B cell (primary cell): ENCODE data around the gene AAK1.
"Not testable (repeated sequence)": the region's sequence is repeated elsewhere in the genome, so short reads cannot be mapped to it uniquely, and the experiment has no call there.

ENCODE experiments used
- CTCF ChIP-seq: fragments of 200-600 bp; IDR thresholded peaks from one replicate; pipeline ENCODE4 v1.8.0; 2022; ENCODE audit warnings: antibody characterized with exemption, mild to moderate bottlenecking
- EZH2 ChIP-seq: IDR thresholded peaks from 2 replicates; pipeline ENCODE4 v1.6.1; 2012; ENCODE audit warnings: borderline replicate concordance, low read depth, mild to moderate bottlenecking, moderate library complexity, low read length; ENCODE audit not compliant: insufficient read depth, poor library complexity, severe bottlenecking

- not testable (repeated sequence) for TF ChIP-seq CTCF, EZH2
These were observed 29.6 kb upstream of the AAK1 start for GRCh38 chr2:69673098-69673497.
